Right forelimb (tissue), 1 donor: Measurements from ENCODE around the gene PARP4.
"Not testable (repeated sequence)": the region's sequence is repeated elsewhere in the genome, so short reads cannot be mapped to it uniquely, and the experiment has no call there.

ENCODE experiments used
- DNase-seq: peaks from one replicate; pipeline ENCODE4 v3.0.0-alpha.2; 2018

Gene PARP4

DNA sequence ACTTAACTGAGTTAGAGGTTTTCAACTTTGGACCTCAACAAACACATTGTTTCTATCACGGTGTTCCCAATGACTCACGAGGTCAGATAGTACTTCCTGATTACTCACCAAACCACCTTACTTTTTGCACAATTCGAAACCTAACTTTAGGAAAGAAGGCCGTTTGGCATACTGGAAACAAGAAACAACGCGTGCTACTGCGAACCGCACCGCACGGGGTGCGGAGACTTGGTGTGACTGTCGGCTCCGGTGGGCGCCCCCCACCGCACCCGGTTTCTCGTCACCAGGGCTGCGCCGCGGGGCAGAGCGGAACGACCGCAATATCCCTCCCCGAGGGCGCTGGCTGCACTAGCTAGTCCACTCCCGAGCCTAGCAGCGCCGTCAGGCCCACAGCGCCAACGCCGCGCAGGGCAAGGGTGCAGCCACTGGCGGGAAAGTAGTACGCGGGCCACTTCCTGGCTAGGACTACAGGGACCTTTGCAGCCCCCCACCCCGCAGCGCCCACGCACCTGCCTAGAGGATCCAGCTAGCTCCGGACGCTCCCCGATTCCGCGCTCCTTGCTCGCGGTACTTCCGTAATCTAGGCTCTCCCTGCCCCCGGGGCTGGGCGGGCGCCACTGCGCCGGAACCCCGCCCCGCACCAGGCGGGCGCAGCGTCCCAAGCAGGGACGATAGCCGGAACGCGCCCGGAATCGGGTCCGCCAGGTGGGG, at the start of gene PARP4:
PARP4 (minus strand) TSS at position 582 of the 711 bp plus-strand sequence. CDS start 9,002 bp downstream, outside the sequence.
- DNase-seq, result peak; percentile 87

DNA sequence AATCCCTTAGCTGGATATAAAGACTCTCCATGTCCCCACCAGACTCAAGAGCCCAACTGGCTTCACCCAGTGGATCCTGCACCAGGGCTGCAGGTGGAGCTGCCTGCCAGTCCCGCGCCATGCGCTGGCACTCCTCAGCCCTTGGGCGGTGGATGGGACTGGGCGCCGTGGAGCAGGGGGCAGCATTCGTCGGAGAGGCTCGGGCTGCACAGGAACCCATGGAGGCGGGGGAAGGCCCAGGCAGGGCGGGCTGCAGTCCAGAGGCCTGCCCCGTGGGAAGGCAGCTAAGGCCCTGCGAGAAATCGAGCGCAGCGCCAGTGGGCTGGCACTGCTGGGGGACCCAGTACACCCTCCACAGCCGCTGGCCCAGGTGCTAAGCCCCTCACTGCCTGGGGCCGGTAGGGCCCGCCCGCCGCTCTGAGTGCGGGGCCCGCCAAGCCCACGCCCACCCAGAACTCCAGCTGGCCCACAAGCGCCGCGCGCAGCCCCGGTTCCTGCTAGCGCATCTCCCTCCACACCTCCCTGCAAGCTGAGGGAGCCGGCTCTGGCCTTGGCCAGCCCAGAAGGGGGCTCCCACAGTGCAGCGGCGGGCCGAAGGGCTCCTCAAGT, 48.1 kb upstream of the PARP4 start:
- not testable (repeated sequence) for DNase-seq

DNA sequence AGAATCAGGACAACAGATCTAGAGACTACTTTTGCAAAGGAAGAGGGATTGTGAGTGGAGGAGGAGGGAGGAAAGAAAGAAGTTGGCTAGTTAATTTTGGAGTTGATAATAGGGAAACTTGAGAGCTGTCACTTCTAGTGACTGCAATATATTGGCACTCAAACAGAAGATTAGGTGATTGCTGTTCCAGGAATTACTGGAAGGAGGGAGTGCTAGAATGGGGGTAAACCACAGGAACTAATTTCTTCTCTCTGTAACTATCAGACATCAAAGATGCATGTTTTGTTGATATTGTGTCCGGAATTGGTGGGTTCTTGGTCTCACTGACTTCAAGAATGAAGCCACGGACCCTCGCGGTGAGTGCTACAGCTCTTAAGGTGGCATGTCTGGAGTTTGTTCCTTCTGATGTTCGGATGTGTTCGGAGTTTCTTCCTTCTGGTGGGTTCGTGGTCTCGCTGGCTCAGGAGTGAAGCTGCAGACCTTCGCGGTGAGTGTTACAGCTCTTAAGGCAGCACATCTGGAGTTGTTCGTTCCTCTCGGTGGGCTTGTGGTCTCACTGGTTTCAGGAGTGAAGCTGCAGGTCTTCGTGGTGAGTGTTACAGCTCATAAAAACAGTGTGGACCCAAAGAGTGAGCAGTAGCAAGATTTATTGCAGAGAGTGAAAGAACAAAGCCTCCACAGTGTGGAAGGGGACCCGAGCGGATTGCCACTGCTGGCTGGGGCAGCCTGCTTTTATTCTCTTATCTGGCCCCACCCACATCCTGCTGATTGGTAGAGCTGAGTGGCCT, 47.0 kb upstream of the PARP4 start:
- not testable (repeated sequence) for DNase-seq

DNA sequence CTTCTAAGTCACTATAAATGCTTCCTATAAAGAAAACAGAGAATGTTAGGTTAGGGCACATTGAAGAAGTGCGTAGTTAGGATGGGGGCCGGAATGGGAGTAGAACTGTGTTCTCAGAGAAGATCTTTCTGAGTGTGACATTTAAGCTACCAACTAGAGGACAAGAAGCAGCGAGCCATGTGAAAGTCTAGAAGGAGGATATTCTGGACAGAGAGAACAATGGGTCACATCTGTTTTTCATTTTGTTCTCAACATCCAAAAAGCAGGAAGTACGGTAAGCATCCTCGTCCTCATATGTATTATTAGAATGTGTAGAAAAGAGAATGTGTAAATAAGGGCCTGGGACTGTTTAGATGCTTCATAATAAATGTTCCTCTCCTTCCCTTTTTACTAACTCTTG, 44.5 kb upstream of the PARP4 start:
- DNase-seq, result no peak

DNA sequence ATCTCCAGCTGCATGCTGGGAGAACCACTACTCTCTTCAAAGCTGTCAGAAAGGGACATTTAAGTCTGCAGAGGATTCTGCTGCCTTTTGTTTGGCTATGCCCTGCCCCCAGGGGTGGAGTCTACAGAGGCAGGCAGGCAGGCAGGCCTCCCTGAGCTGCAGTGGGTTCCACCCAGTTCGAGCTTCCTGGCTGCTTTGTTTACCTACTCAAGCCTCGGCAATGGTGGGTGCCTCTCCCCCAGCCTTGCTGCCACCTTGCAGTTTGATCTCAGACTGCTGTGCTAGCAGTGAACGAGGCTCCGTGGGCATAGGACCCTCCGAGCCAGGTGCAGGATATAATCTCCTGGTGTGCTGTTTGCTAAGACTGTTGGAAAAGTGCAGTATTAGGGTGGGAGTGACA, 41.3 kb upstream of the PARP4 start:
- DNase-seq, result not testable (repeated sequence)

DNA sequence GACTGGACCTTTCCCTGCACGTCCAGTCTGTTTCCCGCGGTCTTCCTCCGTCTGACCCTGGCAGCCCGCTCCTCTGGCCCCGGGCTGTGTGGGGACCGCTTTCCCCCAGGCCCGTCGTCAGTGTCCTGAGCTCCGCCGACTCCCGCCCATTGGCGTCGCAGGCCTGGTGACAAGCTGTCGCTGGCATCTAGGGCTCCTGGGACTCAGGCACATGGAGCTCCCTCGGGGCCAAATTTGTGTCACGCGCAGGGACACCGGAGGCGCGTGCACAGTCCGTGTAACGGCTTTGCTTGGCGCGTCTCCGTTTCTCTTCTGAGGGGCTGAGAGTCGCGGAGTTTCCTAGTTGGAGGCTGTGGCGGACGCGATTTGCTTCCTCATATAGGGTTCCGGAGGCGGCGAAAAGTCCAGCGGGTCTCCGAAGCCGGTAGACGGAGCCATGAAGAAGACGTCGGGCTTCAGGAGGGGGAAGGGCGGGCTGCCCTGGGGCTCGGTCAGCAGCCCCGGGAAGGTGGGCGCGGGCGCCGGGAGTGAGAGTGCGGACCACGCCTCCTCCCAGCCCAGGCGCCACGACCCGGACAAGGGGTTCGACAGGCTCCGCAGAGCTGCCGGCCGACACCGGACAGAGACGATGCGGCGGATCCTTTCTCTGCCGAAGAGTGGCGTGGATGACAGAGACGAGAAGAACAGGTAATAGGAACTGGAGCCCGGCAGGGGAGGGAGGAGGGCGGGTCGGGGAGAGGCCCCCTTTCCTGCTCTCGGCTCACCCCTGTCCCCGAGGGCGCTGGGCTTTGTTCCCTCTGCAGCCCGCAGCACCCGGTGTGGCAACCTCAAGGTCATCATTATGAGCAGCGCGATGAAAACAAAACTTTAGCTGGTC, 29.1 kb upstream of the PARP4 start:
- DNase-seq, result peak; percentile 53

DNA sequence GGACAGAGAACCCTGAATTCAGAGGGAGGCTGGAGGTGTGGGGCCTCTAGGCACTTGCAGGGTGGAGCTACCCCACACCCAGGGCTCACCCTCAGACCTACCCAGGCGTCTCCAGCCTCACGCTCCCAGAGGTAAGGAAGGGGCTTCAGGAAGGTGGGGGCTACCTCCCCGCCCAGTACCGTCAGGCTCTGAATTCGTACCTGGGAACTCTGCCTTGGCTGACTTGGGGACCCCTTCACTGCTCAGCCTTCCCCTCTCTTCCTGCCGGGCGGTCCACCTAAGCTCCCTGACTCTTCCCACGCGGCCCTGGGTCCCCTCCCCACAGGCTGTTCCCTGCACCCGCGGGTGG, 28.5 kb upstream of the PARP4 start:
- DNase-seq, result no peak

DNA sequence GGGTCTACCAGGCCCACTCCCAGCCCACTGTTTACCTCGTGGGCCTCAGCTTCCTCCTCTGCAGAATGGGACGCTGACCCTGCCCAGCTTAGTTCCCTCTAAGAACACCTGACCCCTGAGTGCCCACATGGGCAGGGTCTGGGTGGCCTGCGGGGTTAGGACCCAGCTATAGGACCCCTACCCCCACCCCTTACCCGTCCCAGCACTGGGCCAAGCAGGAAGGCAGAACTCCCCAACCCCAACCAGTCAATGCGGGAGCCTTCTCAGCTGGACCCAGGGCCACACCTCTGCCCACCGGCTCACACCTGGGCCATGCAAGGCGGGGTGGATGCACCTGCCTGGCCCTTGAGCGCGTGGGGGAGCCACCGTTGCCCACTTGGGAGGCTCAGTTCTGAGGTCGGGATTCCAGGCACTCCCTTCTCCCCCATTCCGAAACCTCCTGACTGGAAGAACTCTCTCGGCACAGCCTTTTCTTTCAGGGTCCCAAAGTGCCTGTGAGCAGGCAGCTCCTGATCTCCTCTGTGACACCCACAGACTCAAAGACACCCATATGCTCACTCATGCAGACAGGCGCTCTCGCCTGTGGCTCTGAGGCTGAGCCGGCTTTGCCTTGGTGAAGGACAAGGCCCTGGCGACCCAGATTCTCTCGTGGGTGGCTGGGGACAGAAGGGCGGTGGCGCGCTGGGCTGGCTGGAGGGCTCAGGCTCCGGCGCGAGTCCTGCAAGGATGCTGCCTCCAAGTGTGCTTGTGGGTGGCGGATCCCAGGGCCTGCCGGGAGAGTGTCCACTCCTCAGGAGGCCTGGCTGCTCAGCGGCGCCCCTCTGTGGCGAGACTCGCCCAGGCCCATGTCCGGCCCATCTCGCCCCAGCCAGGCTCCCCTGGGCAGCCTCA, 27.9 kb upstream of the PARP4 start:
- DNase-seq, result peak; percentile 52

DNA sequence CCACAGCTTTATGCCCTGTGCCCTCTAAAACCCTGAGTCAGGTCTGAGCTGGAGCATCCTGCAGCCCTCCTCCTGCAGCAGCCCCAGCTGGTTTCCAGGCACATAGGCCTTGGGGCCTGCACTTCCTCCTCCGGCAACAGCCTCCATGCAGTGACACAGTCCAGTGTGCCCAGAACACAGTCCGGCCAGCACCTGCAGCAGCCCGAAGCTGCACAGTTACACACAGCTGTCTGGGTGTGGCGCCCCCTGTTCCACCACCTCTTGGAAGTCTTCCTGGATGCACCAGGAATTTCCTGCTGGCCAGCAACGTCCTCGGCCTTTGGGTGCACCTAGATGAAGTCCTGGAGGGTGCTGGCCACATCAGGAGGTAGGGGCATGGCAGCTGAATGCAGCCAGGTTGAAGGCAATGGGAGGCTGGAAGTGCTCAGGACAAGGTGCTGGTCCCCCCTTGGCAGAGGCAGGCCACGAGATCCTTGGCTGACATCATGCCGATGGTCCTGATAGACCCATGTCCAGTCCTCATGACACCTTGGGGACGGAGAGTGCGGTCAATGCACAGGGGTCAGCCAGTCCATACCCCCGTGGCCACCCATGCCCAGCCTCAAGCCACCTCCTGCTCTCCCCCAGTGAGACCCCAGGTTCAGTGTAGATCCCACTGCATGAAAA, 27.1 kb upstream of the PARP4 start:
- DNase-seq, result no peak

DNA sequence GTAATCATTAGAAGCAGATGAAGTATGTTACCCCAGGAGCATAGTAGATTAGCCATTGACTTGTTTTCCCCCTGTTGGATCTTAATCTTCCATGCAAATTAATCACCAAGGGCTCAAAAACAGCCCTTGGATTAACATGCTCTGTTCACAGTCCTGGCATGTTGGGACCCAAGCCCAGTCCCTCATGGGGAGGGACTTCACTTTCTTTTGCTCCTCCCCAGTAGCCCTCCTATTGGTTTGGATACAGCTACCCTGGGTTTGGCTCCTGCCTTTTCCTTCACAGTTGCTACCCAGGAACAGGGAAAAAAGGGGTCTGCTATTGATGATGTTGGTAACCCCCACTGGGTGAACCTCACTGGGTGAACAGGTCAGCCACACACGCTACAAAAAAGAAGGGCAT, 16.9 kb upstream of the PARP4 start:
- no peak for DNase-seq

DNA sequence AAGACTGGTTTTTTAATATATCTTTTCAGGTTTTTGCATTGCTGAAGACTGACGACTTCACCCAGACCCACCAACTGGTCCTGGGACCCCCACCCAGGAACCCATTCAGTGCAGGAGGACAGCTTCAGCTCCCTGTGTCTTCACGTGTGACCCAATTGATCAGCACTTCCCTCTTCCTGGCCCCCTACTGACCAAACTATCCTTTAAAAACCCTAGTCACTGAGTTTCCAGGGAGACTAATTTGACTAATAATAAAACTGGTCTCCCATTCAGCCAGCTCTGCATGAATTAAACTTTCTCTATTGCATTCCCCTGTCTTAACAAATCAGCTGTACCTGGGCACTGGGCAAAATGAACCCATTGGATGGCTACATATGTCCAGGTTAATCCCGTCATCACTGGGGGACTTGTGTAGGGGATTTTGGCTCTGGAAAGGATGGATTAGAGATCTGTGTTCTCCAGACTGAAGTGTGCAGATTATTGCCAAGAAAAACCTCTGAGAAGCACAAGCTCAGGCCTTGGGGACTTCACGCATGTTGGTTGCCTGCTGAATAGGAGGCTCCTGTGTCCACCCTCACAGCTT, 16.3 kb upstream of the PARP4 start:
- no peak for DNase-seq

DNA sequence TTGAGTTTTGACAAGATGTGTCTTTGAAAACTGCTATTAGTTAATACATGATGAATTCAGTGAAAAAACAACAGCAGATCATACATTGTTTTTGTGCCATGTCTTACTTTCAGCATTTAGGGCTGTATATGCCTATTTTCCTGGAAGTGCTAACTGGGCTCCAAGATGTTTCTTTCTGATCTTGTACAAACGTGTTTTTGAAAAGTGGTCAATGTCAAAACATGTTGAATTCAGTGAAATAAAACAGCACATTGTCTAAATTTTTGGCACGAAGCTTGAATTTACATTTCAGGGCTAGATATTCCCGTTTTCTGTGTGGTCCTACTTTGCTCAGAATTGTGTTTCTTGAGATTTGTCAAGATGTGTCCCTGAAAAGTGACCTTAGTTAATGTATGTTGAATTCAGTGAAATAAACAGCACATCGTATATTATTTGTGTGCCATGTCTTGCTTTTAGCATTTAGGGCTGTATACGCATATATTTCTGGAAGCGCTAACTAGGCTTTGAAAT, 14.7 kb upstream of the PARP4 start:
- DNase-seq, result no peak

DNA sequence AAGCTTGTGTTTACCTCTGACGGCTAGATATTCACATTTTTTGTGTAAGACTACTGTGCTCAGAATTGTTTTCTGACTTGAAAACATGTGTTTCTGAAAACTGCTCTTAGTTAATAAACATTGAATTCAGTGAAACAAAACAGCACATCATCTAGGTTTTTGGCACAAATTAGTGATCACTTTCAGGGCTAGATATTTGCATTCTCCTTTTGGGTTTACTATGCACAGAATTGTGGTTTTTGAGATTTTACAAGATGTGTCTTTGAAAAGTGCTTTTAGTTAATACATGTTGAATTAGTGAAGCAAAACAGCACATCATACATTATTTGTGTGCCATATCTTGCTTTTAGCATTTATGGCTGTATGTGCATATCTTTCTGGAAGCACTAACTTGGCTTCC, 8.2 kb upstream of the PARP4 start:
- no peak for DNase-seq

DNA sequence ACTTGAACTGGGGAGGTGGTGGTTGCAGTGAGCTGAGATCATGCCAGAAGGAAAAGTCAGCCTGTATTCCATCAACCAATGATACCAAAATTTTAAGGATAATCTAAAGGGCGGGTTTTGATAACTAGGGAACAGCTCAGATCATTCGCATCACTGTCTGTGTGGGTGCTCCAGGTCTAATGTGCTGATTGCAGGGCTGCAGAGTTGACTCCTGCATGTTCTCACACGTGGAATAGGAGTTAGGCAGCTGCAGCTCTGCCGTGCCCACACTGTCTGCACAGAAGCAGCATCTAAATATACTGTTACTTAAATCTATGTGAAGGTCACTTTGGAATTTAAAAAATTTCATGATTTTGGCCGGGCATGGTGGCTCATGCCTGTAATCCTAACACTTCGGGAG, 4.3 kb upstream of the PARP4 start:
- DNase-seq, result no peak

DNA sequence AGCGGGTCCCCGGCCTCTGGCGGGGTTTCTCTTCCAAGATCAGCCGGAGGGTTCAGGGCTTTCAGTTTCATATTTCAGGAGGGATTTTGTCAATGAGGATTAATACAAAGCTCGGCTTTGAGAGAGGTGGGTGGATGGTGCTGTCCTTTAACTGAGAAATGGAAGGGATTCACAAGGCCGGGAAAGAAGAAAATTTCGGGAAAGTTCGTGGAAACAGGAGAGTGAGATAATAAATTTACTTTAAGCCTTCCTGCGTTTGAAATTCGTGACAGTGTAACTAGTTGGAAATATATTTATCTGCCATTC, 283 bp upstream of the PARP4 start:
- no peak for DNase-seq

DNA sequence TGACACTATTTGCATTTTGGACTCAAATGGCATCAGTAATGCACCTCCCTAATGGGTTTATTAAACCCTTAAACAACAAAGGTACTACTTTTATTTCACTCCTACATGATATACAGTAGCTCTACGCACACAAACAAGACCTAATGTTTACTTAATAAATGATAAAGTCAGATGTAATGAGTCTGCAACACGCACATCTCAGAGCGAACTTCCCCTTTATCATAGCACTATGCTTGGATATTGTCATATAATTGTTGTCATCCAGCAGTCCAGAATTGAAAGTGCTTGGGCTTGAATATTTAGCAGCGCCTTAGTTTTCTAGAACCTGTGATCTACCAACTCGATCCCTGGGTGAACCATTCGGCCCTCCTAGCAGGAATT, 772 bp downstream of the PARP4 start:
- DNase-seq, result no peak

DNA sequence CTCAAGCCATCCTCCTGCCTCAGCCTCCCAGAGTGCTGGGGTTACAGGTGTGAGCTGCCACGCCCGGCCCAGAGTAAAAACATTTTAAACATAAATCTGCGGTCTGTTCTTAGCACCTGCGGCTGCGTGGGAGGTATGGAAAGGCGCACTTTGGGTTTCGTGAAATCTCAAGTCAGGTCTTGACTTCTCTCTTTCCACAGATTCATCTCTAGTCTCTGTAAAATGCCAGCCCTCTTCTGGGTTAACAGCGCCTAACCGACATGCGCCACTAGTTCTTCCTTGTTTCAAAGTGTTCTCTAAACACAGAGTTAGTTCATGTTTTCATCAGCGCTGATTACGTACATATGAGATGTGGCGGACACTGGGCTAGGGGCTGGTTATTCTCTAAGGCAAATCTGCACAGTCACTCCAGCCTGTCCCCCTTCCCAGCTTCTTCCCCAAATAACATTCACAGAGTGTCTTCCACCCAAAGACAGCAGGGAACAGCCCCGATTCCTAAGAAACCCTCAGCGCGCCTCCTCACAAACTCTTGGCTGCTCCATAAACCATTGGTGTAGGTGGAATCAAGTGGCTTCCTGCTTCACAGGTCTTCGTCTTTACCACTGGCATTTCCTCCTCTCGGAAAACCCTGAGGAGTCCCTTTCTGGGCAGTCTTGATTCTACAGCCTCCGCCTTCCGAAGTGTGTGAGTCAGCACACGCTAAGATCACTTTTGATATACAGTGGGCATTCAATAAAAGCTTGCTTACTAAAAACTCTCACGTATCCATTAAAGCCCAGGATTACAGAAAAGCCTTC, 1.4 kb downstream of the PARP4 start:
- no peak for DNase-seq

DNA sequence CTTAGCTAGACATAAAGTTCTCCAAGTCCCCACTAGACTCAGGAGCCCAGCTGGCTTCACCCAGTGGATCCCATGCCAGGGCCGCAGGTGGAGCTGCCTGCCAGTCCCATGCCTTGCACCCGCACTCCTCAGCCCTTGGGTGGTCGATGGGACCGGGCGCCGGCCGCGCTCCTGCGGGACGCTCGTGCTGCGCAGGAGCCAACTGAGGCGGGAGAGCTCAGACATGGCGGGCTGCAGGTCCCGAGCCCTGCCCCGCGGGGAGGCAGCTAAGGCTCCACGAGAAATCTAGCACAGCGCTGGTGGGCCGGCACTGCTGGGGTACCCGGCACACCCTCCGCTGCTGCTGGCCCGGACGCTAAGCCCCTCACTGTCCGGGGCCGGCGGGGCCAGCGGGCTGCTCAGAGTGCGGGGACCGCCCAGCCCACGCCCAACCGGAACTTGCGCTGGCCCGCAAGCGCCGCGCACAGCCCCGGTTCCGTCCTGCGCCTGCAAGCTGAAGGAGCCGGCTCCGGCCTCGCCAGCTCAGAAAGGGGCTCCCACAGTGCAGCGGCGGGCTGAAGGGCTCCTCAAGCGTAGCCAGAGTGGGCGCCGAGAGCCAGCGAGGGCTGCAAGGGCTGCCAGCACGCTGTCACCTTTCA, 5.8 kb downstream of the PARP4 start:
- DNase-seq, result no peak

DNA sequence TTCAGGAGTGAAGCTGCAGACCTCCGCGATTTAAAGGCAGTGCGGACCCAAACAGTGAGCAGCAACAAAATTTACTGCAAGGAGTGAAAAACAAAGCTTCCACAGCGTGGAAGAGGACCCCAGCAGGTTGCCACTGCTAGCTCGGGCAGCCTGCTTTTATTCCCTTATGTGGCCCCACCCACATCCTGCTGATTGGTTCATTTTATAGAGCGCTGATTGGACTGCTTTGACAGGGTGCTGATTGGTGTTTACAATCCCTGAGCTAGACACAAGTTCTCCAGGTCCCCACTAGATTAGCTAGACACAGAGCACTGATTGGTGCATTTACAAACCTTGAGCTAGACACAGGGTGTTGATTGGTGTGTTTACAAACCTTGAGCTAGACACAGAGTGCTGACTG, 6.3 kb downstream of the PARP4 start:
- DNase-seq, result not testable (repeated sequence)

DNA sequence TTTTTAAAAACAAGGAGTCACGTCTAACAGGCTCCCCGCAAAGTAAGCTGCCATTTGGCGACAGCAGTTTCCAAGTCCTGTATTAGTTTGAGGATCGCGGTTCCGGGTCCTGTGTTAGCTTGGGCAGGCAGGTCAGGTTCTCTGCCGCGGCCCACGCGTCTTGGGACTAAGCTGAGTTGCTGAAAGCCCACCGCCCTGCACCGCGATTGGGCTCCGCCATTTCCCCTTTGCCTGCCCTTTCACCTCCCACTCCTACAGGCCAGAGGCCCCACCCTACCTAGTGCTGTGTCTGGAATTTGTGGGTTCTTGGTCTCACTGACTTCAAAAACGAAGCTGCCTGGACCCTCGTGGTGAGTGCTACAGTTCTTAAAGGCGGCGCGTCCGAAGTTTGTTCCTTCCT, 6.8 kb downstream of the PARP4 start:
- DNase-seq, result no peak
